HUDEP-2 (cell line): Measurements from ENCODE around the gene BAD.
A peak's percentile ranks its signal among the peaks of the same experiment; 100 is the strongest.

Source experiments
- DNase-seq, 76 experiments: peaks; one replicate each; lab custom pipeline; 2025; ENCODE audit not compliant: unreplicated experiment in 76 of 76; lab: John Stamatoyannopoulos, UW

Gene BAD

GRCh38 chr11:64234647-64235379 is 49.7 kb downstream of the BAD start:
- peak in 25 of 76 experiments; percentile 13 to 67 (median 36) for DNase-seq

- DNase-seq, result peak in 24 of 76 experiments; percentile 6 to 49 (median 30)
These were observed 50.4 kb downstream of the BAD start, which contains the start of gene VEGFB for GRCh38 chr11:64233913-64234586. Gene VEGFB (plus strand): TSS chr11:64234584. CDS start chr11:64234834, 250 bp downstream.

- DNase-seq, result no peak
These were observed 51.5 kb downstream of the BAD start for GRCh38 chr11:64232967-64233315.

- peak in 1 of 76 experiments; percentile 21 for DNase-seq
These were observed 52.1 kb downstream of the BAD start for GRCh38 chr11:64232182-64232966.

- DNase-seq, result peak in 14 of 76 experiments; percentile 8 to 40 (median 23)
These were observed 52.9 kb downstream of the BAD start for GRCh38 chr11:64231546-64231945.

- no peak for DNase-seq
These were observed 53.5 kb downstream of the BAD start for GRCh38 chr11:64230985-64231365.

GRCh38 chr11:64230171-64230984 is 54.1 kb downstream of the BAD start, which contains the start of gene DNAJC4:
Gene DNAJC4 (plus strand): TSS chr11:64230548. CDS start chr11:64230855, 307 bp downstream.
- peak in 69 of 76 experiments; percentile 43 to 90 (median 80) for DNase-seq

GRCh38 chr11:64229744-64230170 is 54.7 kb downstream of the BAD start:
- no peak for DNase-seq

GRCh38 chr11:64229090-64229743 is 55.2 kb downstream of the BAD start:
- DNase-seq, result no peak

- peak in 1 of 76 experiments; percentile 31 for DNase-seq
These were observed 57.0 kb downstream of the BAD start for GRCh38 chr11:64227405-64227956.

GRCh38 chr11:64226507-64227051 is 57.9 kb downstream of the BAD start:
- DNase-seq, result peak in 57 of 76 experiments; percentile 11 to 67 (median 50)

- DNase-seq, result peak in 71 of 76 experiments; percentile 42 to 92 (median 78)
These were observed 58.6 kb downstream of the BAD start, which contains the start of the genes NUDT22 and TRPT1 for GRCh38 chr11:64225608-64226506. Gene NUDT22 (plus strand): TSS chr11:64226274. CDS start chr11:64226653, 379 bp downstream. Gene TRPT1 (minus strand): TSS chr11:64226186. CDS start chr11:64225860, 326 bp downstream.

GRCh38 chr11:64224891-64225607 is 59.4 kb downstream of the BAD start:
- no peak for DNase-seq

GRCh38 chr11:64224151-64224890 is 60.1 kb downstream of the BAD start:
- DNase-seq, result no peak

GRCh38 chr11:64223001-64223651 is 61.3 kb downstream of the BAD start:
- no peak for DNase-seq

- DNase-seq, result no peak
These were observed 61.8 kb downstream of the BAD start for GRCh38 chr11:64222651-64223000.
